DMS53 (cell line): ENCODE results near the gene KCNN4.
"Not testable (repeated sequence)": the region's sequence is repeated elsewhere in the genome, so short reads cannot be mapped to it uniquely, and the experiment has no call there.

ENCODE experiments used
- DNase-seq: peaks from one replicate; lab custom pipeline; 2025; lab: John Stamatoyannopoulos, UW

KCNN4 gene

DNA sequence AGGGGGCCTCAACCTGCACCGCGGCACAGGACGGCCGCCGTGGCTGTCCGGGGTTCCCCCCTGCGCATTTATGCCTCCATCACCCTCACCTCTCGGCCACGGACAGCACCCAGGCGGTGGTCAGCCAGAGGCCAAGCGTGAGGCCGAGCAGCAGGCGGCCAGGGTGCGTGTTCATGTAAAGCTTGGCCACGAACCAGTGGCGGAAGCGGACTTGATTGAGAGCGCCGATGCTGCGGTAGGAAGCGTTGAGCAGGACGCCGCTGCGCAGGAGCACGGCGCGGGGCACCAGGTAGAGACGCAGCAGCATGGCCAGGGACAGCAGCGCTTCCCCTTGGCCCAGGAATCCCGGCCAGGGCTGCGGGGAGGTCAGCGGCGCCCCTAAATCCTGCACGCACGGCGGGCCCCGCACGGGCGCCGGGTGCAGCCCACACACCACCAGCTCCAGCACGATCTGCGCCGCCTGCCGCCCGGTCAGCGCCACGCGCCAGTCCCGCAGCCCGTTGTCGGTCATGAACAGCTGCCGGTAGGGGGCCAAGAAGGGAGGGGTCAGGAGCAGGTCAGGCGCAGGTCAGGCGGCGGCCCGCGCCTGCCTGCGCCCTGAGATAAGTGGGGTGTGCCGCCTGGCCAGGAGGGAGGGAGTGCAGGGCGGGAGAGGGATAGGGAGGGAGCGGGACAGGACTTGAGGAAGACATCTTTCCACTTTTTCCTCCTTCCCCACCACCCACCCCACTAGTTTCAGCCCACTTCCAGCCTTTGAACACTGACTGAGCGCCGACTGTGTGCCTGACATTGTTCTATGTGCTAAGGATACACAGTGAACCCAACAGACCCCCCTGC, 6.5 kb downstream of the KCNN4 start:
- peak; percentile 63 for DNase-seq

DNA sequence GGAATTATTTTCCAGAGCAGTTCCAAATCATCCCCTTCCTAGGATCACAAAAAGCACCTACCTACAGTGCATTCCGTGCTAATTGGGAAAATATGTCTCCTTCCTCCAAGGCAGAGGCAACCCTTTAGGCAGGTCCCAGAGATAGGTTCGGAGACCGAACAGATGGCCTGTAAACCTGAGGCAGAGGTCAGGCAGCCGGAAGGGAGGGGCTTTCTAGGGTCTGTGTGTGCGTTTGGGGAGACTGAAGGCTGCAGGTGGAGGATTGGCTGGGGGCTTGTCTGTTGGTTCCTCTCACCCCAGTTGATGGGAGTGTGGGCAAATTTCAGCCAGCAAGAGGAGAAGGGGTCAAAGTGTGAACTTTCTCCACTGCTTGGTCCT, 7.1 kb downstream of the KCNN4 start:
- DNase-seq: no peak

DNA sequence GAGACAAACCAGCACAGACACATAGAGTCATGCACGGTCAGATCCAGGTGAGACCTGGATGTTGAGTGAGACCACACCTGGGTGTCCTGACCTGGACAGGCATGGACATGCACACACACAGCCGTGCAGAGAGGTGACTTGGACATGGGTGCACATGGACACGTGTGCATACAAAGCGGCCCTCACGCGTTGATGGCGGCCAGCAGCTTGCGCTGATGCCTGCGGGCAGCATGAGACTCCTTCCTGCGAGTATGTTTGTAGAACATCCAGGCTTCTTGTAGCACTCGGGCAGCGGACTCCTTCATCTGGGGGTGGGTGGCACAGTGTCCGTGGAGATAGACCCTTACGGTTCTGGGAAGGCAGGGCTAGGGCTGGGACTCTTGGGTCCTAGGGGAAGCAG, 11.5 kb downstream of the KCNN4 start:
- no peak for DNase-seq

DNA sequence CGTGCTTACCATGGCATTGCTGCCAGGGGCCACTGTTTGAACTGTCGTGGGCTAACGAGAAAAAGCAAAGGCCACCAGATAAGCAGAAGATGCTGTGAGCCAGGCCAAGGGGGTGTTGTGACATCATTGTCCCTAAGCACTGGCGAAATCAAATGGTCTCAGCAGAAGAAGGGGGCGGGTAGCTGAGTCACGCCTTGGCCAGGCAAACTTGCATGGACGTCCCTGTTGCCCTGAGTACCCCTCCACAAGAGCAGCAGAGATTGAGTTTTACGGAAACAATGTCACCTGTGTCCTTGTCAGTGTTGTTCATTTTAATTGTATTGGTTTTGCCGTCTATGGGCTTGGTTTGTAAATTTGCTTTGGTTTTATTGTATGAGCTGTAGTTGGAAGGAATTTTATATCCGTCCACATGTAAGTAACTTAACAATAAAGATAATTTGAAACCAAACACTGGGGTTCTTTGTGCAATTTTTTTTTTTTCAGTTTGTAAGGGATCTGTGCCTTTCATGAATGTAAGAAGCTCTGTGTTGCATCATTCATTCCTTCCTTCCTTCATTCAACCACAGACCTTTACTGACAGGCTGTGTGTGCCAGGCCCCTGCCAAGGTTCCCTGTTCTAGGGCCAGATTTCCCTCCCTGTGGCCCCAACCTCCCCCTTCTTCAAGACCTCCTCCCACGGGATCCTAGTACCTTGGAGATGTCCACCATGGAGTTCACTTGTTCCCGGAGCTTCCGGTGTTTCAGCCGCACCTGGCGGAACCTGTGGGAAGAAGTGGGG, 12.3 kb downstream of the KCNN4 start:
- DNase-seq: no peak

DNA sequence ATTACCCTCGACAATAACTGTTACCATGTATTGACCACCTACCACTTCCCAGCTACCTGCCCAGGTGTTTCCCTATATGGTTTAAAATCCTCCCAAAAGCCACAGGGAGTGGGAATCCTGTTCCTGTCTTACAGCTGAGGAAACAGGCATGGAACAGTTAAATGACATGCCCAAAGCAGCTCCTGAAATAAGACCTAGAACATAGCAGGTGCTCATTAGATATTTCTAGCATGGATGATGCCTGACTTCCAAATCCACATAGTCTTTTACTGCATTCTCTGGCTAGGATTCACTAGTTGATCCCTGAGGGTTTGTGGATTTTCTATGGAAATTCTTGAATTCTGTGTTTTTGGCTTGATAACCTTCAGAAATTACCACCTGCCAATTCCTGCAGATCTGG, 13.0 kb downstream of the KCNN4 start:
- DNase-seq: no peak

DNA sequence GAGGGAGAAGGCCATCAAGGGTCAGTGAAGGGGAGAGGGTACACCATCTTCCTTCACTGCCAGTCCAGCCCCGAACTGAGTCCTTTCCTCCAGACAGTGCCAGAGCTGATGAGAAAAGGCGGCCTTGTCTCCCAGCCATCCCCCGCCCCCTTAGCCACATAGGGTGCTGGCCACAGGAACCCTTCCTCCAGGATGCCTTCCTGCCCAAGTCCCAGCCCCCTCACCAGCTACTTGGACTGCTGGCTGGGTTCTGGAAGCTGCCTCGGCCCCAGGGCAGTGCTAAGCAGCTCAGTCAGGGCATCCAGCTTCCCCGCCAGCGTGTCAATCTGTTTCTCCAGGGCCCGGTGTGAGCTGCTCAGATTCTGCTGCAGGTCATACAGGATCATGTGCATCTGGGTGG, 13.5 kb downstream of the KCNN4 start:
- no peak for DNase-seq

DNA sequence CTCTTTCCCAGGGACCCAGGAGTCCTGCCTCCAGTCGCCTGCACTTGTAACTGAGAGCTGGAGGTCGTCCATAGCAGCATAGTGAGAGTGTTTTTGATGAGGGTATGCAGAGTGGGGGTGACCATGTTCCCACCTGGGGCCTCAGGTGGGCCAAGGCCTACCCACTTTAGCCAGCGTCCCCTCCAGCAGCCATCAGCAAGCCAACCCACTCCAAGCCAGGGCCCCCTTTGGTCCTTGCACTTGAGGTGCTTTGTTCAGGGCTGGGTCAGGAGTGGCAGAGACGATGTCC, 14.1 kb downstream of the KCNN4 start:
- DNase-seq: no peak

DNA sequence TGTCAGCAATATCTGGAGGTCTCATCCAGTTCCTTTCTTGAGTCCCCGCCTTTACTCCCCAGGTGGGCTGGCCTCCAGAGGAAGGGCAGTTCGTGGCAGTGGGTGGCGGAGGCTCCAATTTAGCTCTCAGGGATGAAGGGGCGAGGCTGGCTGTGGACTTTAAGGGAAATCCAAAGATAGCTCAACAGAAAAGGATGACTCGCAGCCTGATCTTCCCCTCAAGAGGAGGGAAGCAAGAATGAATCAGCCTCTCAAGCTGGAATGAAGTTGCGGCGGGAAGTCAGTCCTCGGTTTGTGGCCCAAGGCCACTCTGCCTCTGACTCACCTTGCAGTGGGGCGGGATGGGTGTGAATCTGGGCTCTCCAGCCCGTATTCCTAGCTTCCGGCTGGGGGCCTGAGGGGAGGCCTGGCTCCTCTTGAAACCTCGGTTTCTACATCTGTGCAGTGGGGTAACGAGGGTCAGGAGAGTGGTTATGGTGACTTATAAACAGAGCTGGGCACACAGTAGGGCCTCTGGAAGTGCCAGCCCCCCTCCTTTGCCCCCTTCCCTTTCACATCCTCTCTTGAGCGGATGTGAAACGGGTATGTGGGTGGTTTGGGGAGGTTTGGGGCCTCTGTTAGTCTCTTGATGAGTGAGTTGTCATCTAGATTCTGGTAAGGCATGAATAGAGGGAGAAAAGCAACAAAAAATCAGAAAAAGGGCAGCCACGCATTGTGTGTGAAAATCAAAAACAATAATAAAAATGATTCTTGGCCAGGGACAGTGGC, 15.5 kb downstream of the KCNN4 start:
- DNase-seq: peak; percentile 55

DNA sequence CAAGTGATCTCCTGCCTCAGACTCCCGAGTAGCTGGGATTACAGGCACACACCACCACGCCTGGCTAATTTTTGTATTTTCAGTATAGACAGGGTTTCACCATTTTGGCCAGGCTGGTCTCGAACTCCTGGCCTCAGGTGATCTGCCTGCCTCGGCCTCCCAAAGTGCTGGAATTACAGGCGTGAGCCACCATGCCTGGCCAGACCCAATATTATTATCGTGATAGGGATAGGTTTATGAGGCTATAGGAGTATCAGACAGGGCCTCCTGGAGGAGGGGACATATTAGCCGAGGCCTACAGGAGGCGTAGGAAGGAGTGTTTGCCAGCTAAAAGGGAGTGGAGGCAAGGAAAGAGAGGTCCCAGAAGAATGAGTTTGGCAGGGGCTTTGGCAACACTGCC, 16.1 kb downstream of the KCNN4 start:
- DNase-seq: not testable (repeated sequence)

DNA sequence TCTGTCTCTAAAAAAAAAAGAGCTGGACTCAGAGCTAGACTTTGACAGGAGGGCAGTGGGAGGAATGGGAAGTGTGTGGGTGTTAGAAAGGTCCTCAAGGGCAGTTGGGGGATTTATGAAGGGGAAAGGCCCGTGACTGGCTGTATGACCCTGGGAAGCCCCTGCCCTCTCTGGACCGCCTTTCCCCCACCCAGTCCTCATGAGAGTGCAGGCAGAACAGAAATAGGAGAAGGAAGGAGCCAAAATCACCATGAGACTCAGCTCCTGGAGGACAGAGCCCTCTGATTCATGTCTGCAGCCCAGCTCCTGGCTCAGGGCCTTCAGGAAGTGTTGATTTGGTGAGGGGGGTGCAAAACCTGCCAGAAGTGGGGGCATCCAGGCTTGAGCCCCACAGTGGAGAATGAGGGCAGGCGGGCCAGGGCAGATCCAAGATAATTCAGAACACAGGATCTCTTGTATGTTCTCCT, 17.3 kb downstream of the KCNN4 start:
- no peak for DNase-seq

DNA sequence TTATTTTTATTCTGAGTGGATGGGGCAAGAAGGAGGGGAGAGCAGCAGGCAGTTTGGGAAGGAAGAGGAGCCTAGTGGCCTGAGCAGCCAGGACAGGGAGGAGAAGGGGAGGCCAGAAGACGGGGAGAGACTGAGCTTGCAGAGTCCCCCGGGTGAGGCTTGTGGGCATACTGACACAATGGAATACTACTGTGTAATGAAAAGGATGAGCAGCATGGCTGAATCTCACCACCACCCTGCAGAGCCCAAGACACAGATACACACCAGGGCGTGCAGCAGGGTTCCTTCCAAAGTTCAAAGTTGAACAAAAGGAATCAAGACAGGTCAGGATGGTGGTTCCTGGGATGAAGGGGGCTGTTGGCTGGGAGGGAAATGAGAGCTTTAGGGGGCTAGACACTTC, 18.0 kb downstream of the KCNN4 start:
- no peak for DNase-seq

DNA sequence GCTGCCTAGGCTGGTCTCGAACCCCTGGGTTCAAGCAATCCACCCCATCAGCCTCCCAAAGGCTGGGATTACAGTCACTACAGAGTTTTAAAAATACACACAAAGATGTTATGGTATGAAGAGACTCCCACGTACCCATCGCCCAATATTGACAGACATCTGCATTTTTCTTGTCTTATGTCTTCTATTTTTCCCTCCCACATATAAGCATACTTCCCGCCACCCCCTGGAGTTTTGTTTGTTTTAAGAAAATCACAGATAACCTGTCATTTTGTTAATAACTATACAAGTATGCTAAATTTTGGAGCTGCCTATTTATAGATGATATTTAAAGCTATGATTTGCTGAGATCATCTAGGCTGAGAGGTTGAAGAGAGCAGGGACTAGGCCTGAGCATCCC, 19.8 kb downstream of the KCNN4 start:
- no peak for DNase-seq

DNA sequence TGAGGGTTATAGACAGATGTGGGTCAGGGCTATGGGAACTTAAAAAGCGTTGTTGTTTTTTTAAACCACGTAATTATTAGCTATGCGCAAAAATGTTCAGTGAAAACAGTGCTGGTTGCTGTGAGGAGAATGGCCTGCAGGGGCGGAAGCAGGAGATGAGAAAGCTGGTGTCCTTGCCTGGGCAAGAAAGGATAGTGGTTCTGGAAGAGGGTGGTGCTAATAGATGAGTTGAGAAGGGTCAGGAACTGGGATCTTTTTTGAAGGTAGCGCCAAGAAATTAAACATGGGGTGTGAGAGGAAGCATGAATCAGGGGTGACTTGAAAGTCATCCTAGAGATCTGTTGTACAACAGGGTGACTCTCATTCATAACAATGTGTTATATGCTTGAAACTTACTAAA, 21.3 kb downstream of the KCNN4 start:
- peak; percentile 14 for DNase-seq

DNA sequence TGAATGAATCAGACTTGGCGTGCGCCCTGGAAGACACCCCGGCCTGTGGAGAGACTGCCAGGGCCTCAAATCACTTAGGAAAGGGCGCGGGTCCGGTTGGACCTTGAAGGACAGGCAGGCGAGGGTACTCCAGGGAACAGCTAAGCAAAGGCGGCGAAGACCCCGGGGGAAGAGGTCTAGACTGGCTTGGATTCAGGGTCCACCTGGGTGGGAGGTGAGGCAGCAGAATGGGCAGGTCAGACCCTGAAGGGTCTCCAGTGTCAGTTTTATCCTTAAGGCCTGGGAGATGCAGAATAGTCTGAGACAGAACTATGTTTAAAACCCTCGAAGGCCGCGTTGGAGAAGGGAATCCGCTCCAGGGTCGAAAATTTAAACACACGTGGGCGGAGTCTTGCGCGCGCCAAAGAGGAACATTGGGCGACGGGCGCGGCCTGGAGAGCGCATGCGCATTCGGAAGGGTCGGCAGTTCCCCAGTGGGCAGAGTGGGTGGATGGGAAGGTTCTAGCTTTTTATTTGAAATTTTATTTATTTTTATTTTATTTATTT, 25.4 kb downstream of the KCNN4 start:
- DNase-seq: peak; percentile 90

DNA sequence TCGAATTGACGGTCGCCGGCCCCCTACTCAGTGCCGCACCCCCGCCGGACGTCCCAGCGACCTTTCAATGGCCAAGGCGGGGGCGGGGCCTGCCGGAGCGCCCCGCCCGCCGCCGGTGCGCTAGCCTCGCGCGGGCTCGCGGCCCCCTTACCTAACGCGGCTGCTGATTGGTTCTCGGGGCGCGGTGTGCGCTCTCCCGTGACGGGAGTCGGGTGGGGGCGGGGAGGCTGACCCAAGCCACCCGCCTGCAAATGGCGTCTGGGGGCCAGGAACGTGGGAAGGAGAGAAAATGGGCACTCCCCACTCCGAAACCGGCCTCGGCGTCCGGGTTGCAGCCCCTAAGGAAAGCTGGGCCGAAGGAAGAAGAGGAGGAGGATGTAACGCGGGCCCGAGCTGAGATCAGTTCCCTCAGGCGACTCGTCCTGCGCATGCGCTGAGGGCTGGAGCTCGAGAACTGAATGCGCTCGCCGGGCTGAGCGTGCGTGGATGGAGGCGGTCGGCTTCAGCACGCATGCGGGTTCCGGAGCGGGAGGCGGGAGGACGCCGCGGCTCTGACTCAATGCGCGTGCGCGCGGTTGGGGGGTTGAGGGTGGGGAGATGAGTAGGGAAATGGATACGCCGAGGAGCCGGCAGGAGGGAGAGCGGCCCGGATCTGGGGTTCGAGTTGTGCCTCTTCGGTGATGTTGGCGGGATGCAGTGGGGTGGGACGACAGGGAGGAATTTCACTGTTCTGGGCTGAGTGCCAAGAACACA, 26.1 kb downstream of the KCNN4 start, which contains the start of gene SMG9:
Gene SMG9, minus strand, starts transcription at position 460 of the 753 bp plus-strand sequence. CDS start 4,221 bp downstream, outside the sequence.
- peak; percentile 99 for DNase-seq

DNA sequence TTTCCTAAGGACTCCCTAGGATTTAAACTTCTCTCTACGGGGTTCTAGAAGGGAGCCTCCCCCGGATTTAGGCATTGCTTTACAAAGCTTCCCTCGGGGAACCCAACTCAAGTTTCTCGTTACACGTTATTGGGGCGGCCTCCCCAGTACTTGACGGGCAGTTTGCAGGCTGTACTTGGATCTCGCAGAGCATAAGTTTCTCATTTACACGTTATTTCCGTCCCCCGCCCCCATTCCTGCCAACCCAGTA, 26.6 kb downstream of the KCNN4 start:
- DNase-seq: no peak

DNA sequence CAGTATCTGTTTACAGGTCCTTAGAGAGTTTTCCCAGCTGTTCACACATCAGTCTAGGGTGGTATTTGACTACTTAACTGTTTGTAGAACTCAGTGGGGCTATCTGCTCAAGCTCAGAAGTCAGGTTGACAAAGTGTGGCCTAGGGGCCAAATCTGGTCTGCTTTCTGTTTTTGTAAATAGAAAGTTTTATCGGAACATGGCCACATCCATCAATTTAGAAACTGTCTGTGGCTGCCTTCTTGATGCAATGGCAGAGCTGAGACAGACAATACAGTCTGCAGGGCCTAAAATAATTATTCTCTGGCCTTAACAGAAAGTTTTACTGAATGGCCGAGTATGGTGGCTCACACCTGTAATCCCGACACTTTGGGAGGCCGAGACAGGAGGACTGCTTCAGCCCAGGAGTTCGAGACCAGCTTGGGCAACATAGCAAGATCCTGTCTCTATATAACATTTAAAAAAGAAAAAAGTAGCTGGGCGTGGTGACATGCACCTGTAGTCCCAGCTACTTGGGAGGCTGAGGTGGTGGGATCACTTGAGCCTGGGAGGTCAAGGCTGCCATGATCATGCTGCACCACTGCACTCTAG, 28.4 kb downstream of the KCNN4 start:
- no peak for DNase-seq

DNA sequence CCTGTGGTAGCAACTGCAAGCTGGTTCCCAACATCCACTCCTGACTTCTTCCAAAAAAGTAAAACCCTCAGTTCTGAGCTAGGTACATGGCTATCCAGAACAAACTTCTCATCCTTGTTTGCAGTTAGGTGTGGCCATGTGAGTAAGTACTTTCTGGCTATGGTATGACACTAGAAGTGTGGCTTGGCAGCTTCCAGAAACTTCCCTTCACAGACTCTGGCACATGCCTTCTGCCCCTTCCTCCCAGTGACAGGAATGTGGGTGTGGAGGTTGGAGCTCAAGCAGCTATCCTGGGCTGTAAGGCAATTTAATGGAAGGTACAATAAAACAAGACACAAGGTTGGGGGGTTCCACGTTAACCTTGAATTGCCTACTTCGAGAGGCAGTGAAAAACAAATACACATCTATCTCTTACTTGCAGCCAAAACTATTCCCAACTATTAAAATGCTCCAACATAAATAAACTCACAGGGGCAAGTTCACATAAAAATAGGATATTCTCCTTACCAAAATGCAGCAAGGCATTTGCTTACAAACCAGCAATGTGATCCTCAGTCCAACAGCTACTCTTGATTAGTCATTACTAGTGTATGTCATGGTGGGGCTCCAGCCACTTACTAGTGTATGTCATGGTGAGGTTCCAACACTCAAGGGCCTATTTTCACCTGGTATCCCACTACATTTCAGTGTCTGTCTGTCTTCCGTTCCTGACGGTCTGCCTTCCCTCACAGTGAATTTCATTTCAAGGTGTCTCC, 29.1 kb downstream of the KCNN4 start:
- DNase-seq: peak; percentile 86

DNA sequence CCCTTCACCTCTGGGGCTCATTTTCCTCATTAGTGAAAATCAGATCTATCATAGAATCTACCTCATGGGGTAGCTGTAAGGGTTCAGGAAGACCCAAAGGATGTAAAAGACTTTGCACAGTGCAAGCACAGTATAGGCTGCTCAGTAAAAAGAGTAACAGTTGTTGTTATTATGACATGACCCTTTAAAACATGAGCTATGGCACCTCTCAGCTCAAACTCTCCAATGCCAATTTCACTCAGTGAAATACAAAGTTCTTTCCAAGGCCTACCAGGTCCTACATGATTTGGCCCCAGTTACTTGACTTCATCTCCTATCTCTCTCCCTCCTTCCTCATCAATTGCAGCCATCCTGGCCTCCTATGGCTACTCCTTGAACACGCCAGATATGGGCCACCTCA, 30.9 kb downstream of the KCNN4 start:
- DNase-seq: no peak

DNA sequence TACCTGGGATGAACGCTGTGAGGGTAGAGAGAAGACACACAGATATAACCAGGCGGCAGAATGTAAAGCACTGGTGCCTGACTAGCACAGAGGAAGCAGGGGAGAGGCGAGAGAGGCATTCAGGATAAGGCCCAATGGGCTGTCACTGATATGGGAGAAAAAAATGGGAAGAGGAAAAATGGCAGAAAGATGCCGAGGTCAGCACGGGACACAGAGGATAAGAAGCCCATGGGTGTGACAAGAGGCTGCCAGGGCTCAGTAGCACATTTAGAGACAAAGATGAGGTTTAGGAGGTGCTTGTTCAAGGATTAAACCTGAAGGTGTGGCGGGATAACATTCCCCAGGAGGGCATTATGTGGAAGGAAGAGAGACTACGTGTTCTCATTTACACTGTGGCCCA, 31.6 kb downstream of the KCNN4 start:
- no peak for DNase-seq

DNA sequence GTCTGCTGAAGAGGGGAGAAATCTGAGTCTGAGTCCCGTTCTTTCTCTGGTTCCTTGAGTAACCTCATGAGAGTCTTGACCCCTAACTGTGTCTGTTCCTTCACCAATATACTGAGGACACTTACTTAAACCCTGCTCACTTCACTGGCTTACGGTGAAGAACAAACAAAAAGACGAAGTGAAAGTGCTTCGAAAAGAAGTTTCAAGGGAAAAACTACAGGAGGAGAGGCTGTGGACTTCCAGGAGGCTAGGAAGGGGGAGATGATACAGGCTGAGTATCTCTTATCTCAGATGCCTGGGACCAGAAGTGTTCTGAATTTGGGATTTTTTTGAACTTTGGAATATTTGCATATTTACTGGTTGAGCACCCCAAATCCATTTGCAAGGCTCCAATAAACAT, 32.1 kb downstream of the KCNN4 start:
- no peak for DNase-seq
